IPS DF 4.7 (cell line): Measurements from ENCODE around the gene CNDP1.

Experiments used
- DNase-seq: peaks from one replicate; pipeline ENCODE4 v3.0.0-alpha.2; 2013; ENCODE audit warnings: low spot score; ENCODE audit errors: extremely low read depth

Gene CNDP1

GRCh38 chr18:74623047-74623816 lies 88.9 kb downstream of the CNDP1 start:
- DNase-seq: no peak

DNA sequence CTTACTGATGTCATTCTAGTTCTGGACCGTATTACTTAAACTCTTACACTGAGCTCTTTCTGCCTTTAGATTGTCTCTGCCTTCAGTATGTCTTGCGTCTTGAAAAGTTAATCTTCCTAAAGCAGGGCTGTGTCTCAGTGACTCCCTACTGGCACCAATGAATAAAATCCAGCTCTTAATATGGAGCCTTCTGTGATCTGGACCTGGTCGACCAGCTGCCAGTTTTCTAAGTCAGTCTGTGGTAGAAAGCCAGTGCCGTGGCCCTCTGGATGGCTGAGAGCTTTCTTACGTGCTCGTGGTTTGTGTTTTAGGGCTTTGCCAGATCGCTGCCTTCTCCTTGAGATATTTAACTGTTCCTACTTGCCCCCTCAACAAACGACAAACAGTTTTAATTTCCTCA lies 90.2 kb downstream of the CNDP1 start:
- no peak for DNase-seq

DNA sequence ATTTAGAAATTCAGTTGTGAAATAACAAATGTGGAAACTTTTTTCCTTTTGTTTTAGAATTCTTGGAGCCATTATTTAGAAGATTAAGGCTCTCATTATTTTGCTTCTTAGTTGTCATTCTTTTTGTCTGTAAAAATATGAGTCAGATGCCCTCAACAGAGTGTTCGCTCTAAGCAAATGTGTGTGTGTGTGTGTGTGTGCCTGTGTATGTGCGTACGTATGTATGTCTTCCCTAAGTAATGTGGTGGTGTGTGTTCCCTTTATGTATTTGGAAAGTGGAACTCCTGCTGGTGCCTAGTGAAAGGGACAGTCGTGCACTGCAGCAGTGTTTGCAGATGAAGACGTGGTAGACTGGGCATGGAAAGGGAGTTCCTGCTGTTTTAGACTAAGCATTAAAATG lies 90.9 kb downstream of the CNDP1 start:
- no peak for DNase-seq

DNA sequence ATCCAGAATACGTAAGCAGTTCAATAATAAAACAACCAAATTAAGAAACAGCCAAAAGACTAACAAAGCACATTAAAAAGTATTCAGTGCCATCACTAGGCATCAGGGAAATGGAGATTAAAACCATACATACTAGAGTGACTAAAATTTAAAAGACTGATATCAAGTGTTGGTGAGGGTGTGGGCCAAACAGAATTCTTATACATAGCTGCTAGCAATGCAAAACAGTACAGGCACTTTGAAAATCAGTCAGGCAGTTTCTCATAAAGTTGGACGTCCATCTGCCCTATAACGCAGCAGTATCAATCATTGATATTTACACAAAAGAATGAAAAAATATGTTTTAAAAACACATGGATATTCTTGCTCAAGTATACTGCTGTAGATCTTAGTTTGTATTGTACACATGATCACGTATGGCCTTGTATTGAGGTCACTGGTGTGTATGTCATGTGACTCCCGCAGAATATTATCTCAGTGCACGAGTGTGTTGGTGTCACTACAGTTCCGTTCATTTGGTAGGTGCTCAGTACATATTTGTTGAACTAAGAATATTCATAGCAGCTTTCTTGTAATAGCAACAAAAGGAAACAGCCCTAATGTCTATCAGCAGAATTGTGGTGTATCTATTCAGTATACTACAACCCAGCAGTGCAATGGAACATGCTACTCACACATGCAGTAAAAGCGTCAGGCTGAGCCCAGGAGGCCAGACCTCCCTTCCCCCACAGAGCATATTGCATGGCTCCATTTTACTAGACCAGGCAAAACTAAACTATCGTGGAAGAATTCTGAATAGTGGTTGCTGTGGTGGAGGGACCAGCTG lies 92.0 kb downstream of the CNDP1 start:
- DNase-seq: no peak

GRCh38 chr18:74630804-74631203 lies 96.5 kb downstream of the CNDP1 start:
- DNase-seq: no peak

GRCh38 chr18:74631212-74631611 lies 96.9 kb downstream of the CNDP1 start:
- DNase-seq: no peak

DNA sequence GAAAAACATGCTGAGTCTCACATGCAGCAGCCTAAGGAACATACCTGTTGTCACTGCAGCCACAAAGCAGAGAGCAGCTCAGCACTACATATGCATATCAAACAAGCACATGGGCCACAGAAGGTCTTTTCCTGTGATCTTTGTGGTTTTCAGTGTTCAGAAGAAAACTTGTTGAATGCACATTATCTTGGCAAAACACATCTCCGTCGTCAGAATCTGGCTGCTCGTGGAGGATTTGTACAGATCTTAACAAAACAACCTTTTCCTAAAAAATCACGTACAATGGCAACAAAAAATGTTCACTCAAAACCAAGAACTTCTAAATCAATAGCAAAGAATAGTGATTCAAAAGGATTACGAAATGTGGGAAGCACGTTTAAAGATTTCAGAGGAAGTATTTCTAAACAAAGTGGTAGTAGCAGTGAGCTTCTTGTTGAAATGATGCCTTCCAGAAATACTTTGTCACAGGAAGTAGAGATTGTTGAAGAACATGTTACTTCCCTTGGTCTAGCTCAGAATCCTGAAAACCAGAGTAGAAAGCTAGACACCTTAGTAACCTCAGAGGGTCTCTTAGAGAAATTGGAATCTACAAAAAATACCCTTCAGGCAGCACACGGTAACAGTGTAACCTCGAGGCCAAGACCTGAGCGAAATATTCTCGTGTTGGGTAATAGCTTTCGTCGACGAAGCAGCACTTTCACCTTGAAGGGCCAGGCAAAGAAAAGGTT lies 97.5 kb downstream of the CNDP1 start:
- no peak for DNase-seq

DNA sequence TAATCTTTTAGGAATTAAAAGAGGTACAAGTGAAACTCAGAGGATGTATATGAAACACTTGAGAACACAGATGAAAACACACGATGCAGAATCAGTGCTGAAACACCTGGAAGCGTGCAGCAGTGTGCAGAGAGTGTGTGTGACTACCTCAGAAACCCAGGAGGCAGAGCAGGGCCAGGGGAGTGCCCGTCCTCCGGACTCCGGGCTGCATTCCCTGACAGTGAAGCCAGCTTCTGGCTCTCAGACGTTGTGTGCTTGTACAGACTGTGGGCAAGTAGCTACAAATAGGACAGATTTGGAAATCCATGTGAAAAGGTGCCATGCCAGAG lies 98.0 kb downstream of the CNDP1 start:
- DNase-seq: no peak

DNA sequence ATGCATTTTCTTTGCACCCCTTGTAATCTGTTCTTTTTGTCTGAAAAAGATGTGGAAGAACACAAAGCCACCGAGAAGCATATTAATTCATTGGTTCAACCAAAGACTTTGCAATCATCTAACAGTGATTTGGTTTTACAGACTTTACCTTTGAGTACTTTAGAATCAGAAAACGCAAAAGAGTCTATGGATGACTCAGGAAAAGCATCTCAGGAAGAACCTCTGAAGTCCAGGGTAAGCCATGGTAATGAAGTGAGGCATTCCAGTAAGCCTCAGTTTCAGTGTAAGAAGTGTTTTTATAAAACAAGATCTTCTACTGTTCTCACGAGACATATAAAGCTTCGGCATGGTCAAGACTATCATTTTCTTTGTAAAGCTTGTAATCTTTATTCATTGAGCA lies 98.6 kb downstream of the CNDP1 start:
- no peak for DNase-seq

DNA sequence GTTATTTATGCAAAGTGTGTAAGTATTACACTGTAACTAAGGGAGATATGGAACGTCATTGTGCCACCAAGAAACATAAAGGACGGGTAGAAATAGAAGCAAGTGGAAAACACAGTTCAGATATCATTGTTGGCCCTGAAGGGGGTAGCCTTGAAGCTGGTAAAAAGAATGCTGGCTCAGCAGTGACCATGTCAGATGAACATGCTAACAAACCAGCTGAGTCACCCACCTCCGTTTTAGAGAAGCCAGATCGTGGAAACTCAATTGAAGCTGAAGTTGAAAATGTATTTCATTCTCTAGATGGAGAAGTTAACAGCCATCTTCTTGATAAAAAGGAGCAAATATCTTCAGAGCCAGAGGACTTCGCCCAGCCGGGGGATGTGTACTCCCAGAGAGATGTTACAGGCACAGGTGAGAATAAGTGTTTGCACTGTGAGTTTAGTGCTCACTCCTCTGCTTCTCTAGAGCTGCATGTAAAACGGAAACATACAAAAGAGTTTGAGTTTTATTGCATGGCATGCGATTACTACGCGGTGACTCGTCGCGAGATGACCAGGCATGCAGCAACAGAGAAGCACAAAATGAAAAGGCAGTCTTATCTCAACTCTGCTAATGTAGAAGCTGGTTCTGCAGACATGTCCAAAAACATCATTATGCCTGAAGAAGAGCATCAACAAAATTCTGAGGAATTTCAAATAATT lies 99.5 kb downstream of the CNDP1 start:
- DNase-seq: no peak

- DNase-seq: no peak
Measured at GRCh38 chr18:74635224-74635975, 101.1 kb downstream of the CNDP1 start.
